ENCODE results near the gene JUN.

The JUN gene

GRCh38 chr1:58773406-58773840 is 10.4 kb downstream of the JUN start:
- TF ChIP-seq POLR2A (IDR thresholded peaks at IDR 0.05; ENCODE audit: low read length) = no peak
- TF ChIP-seq GATA1 (IDR thresholded peaks at IDR 0.05; ENCODE audit: low read depth, low read length) = no peak
- no peak for DNase-seq

DNA sequence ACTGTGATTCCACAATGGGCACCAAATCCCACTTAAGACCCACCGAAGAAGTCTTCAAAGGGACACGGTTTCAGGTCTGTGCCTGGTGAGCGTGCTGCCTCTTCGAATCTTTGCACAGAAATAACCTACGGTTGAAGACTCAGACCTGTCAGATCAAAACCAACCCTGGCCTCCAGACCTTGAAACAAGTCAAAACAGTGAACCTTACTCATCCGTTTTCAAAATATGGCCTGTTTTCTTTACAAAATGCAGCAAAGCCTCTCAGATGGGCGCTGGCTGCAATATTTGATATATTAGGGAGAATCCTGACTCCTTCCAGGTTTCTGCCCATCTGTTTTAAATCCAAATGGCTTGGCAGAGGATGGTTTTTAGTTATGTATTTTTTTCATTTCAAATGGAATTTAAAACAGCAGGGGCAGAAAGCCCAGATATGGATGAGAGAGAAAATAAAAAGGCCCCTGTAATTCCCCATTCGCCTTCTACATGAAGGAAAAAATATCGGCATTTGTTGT is 14.0 kb downstream of the JUN start:
- DNase-seq = no peak
- TF ChIP-seq POLR2A (IDR thresholded peaks at IDR 0.05; ENCODE audit: low read length) (no peak), GATA1 (IDR thresholded peaks at IDR 0.05; ENCODE audit: low read depth, low read length) (no peak)

DNA sequence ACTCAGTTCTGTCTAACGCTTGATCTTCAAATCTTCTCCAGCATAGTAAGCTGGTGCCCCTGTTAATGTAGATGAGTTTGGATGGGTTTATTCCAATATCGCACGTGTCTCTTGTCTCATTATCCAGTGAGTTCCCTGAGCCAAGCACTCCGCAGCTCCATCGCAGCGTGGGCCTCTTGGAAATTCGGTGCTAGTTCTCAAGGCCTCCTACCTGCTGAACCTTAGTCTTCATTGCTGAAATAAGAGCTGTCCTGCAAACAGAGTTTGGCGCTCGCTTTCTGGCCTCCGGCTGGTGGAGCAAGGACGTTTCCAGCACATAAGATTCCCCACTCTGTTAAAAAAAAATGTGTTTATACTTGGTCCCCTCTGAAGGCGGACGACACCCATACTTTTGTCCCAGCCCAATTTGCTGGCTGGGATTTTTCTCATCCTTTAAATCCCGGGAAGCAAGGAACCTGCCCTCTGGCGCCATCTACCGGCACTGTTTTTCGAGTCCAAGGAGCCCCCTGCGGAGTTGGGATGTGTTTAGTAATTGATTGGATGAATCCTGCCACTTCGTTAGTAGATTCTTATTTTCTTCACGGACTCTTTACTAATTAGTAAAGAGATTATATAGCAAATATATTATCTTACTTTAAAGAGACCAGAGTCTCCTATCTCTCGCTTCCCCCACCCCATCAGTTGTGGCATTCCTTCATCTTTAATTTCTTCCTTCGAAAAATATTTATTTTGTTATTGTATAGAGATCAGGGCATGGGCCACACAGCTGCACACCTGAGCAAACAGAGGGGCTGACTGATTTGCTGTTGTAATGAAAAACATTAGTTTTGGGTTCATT is 14.7 kb downstream of the JUN start:
- TF ChIP-seq POLR2A (IDR thresholded peaks at IDR 0.05; ENCODE audit: low read length) = no peak
- TF ChIP-seq GATA1 (IDR thresholded peaks at IDR 0.05; ENCODE audit: low read depth, low read length) = no peak
- DNase-seq = peak; percentile 29 to 66

DNA sequence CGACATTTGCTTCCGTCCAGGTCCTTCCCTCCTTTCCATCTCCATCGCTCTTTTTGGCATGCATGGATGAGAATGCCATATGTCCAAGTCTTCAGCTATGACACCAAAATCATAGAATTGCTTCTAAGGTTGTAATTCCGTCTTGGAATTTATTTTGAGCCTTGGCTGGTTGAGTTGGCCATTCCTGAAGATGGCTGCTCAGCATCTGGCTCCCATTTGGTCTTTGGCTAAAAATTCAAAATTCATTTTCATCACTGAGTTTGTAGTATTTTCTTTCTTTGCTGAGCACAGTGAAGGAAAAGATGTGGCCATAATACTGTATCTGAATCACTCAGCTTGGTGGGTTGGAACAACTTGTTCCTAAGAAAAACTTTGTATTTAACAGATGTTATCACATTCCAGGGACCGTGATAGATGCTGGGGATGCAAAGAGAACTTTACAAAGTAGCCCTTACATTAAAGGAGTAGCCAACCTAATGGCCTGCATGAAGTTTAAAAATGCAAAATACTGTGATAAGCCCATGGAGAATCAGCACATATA is 15.6 kb downstream of the JUN start:
- TF ChIP-seq POLR2A (IDR thresholded peaks at IDR 0.05; ENCODE audit: low read length) = no peak
- no peak for TF ChIP-seq GATA1 (IDR thresholded peaks at IDR 0.05; ENCODE audit: low read depth, low read length)
- no peak for DNase-seq

DNA sequence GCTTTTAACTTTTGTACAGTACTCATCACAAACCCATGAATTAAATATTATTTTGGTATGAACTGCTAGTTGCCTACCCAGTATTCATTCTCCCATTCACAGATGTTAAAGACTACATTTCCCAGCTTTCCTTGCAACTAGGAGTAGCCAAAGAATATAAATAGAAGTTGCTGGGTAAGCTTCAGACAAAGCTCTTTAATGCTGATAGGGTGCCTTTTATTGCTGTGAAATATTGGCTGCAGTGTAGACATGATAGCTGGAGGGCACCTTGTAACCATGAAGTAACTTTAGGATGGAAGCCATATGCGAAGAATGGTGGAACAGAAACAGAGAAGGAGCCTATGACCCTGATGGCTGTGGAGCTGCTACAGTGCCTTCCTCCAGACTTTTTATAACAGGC is 16.7 kb downstream of the JUN start:
- TF ChIP-seq POLR2A (IDR thresholded peaks at IDR 0.05; ENCODE audit: low read length) (no peak), GATA1 (IDR thresholded peaks at IDR 0.05; ENCODE audit: low read depth, low read length) (no peak)
- DNase-seq = no peak

DNA sequence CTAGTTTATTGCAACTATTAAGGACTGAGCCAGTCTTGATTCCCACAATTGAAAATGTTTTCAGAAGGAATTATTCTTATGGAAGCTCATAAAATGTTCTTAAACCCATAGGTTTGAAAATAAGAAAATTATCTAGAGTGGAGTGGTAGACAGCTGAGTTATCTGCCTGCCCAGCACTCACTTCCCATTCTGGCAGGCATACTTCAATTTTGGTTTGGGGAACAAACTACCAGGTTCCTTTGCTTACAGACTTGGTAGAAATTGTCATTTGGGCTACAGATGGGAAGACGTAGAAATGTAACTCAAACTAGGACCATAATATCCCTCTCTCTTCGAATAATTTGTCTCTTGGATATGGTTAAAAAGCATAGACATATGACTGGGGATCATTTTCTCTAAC is 18.4 kb downstream of the JUN start:
- no peak for DNase-seq
- no peak for TF ChIP-seq GATA1 (IDR thresholded peaks at IDR 0.05; ENCODE audit: low read depth, low read length)
- no peak for TF ChIP-seq POLR2A (IDR thresholded peaks at IDR 0.05; ENCODE audit: low read length)

DNA sequence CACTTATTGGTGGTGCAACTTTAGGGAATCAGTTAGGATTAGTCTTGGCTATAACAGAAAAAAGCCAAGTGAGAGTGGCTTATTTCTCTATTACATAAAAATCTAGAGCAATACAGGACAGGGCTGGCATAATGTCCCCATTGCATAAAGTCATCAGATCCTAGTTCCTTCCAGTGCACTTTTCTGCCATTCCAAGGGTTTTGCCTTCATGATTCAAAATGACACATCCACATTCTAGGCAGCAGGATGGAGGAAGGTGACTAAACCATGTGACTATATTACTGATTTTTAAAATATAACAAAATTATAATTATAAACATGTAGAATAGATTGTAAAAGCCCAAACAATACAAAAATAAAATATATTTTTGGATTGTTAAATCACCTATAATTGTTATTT is 18.8 kb downstream of the JUN start:
- no peak for DNase-seq
- TF ChIP-seq GATA1 (IDR thresholded peaks at IDR 0.05; ENCODE audit: low read depth, low read length) = no peak
- TF ChIP-seq POLR2A (IDR thresholded peaks at IDR 0.05; ENCODE audit: low read length) = no peak

DNA sequence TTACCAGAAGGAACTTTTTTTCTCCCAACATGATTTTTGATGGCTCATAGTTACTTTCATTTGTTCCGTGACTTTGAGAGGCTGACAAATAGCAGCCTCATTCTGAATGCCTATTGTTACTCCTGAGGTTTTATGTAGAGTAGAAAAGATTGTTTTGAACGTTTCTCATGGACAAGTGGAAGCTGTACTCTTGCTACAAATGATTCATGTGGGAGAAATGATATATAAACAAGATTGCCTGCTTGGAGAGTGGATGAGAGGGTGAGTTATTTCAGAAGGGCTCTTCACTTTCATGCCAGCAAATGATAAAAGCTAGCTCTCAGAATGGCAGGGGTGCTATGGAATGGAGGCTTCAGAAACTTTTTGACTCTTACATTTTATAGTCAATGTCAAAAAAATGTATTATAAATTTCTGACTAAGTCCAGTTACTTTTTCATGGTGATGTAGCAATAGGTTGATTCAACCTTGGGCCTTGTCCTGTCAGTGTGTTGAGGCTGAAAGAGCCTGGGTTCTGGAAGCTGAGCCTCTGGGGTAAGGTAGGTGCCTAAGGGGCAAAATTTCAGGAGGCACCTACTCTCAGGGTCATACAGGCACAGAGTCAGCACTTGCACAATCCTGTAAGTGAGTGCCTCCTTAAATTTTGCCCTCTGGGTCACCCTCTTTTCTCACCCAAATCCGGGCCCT is 19.4 kb downstream of the JUN start:
- TF ChIP-seq GATA1 (IDR thresholded peaks at IDR 0.05; ENCODE audit: low read depth, low read length) (no peak), POLR2A (IDR thresholded peaks at IDR 0.05; ENCODE audit: low read length) (no peak)
- DNase-seq = no peak

- TF ChIP-seq GATA1 (IDR thresholded peaks at IDR 0.05; ENCODE audit: low read depth, low read length) = no peak
- TF ChIP-seq POLR2A (IDR thresholded peaks at IDR 0.05; ENCODE audit: low read length) = no peak
- DNase-seq = no peak
These were observed 20.6 kb downstream of the JUN start for GRCh38 chr1:58763214-58763613.

GRCh38 chr1:58762806-58763205 is 21.0 kb downstream of the JUN start:
- DNase-seq = no peak
- TF ChIP-seq POLR2A (IDR thresholded peaks at IDR 0.05; ENCODE audit: low read length) (no peak), GATA1 (IDR thresholded peaks at IDR 0.05; ENCODE audit: low read depth, low read length) (no peak)

- TF ChIP-seq POLR2A (IDR thresholded peaks at IDR 0.05; ENCODE audit: low read length) (no peak), GATA1 (IDR thresholded peaks at IDR 0.05; ENCODE audit: low read depth, low read length) (no peak)
- DNase-seq = peak in 1 of 2 experiments; percentile 23
These were observed 28.4 kb downstream of the JUN start for GRCh38 chr1:58755468-58755872.

- TF ChIP-seq GATA1 (IDR thresholded peaks at IDR 0.05; ENCODE audit: low read depth, low read length) (no peak), POLR2A (IDR thresholded peaks at IDR 0.05; ENCODE audit: low read length) (no peak)
- DNase-seq = peak; percentile 14 to 67
These were observed 29.0 kb downstream of the JUN start for GRCh38 chr1:58754683-58755467.

- TF ChIP-seq POLR2A (IDR thresholded peaks at IDR 0.05; ENCODE audit: low read length) (no peak), GATA1 (IDR thresholded peaks at IDR 0.05; ENCODE audit: low read depth, low read length) (no peak)
- DNase-seq = no peak
These were observed 29.7 kb downstream of the JUN start for GRCh38 chr1:58754073-58754613.
